Germinal center (tissue), 1 donor: ENCODE measurements around the gene PTPRR.
"Not testable (repeated sequence)": the region's sequence is repeated elsewhere in the genome, so short reads cannot be mapped to it uniquely, and the experiment has no call there.

ENCODE experiments used
- DNase-seq: peaks from one replicate; pipeline ENCODE4 v3.0.0; 2012; ENCODE audit warnings: mixed read lengths, low spot score

PTPRR gene

DNA sequence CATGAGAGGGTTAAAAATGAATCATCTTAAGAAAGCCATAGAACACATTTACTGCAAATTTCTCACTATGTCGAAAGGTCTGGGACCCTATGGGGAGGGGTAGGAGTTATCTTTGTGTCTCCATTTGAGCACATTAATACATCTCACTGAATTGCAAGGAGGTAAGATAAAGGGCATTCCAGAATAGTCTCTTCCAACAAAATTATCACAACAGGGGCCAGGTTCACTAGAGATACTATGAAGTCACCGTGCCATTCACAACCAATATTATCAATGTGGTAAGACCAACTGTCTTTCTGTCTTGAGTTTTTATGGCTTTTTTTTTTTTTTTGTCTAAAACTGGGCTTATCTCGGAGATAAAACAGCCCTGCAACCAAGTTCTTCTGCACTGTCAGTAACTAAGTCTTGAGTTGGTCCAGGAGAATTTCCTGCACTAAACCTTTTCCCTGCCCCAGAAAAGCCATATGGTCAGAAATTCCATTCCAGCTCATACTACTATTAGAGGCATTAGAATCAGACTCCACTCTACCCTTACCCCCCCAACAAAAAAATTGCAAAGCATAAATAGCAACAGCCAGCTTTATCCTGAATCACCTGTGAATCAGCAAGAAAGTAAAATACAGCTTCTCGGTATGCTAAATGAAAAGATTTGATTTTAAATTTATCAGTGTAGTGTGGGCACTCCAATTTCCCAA is 79.7 kb downstream of the PTPRR start:
- no peak for DNase-seq

DNA sequence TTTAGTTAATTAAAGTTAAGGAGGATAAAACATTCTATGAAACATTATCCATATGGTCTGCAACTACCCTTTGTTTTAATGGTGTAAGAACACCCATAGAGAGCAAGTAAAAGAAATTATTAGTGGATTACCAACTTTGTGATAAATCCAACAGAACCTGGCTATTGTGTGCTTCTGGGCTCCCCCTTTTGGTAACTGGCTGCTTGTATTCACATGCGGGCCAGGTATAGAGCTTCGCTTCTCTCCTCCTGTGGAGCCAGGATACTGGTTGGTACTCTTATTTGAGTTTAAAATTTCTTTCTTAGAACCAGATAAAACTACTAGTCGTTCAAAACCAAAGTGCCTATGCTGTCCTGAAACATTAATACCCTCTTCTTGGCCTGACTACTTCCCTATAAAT is 81.0 kb downstream of the PTPRR start:
- DNase-seq: no peak

DNA sequence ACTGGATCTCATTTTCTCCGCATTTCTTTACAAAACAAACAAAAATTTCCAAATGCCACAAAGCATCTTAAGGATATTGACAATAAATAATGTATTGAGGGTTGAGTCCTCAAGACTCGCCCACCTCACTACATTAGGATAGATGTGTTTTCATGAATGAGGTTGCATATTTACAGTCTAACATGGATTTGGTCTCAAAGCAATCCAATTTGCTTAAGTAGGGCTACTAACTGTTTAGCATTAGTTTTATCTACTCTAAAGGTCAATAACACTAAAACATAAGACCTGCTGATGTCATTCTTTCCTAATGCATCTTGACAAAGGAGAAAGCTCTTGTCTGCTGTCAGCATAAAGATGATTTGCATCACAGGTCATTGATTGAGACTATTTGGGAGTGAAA is 82.4 kb downstream of the PTPRR start:
- DNase-seq: no peak

DNA sequence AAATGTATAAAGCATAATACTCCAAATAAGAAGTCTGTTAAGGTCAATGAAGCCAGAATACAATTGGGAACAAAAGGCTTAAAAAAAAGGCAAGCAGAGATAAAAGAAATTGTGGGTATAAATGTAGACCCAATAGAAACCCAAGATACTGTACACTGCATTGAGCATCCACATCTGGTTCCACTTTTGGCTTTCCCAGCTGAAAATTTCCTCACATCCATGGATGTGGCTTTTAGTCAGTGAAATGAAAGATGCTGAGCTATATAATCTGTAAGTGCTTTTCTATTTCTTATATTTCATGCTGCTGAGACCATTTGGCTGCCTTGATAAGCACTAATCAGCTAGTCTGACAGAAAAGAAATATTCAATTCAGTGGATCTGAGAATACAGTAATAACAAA is 83.5 kb downstream of the PTPRR start:
- no peak for DNase-seq

DNA sequence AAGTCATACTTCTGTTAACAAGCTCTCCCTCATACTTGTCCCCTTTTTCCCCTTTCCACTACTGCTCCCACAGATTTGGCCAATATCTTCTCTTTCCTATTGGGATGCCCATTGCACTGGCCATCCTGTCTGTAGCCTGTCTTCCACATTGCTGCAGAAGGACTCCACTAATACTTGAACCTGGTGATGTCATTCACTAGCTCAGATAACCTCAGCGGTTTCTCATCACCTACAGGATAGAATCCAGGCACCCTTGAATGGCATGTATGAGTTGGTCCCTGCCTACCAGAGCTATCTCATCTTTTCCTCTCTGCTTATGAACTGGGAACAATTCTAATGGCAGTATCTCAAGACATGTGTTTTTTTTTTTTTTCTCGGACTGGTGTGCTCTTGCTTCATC is 84.6 kb downstream of the PTPRR start:
- no peak for DNase-seq

DNA sequence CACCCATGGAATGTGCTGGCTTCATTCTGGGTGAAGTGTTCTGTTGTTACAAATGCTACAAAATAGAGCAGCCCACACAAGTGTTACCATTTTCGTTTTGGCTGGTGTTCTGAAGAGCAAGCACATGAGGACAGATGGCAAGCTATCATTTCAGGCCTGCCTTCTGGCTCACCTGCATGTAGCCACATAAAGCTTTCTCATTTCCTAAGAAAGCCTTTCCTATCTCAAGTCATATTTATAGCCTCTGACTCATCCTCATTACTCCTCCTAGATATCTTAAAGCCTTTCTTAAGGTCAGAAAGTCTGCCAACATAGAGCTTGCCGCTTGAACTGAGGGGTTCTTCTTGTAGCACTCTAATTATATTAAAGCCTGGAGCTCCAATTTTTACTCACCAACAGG is 89.0 kb downstream of the PTPRR start:
- DNase-seq: no peak

DNA sequence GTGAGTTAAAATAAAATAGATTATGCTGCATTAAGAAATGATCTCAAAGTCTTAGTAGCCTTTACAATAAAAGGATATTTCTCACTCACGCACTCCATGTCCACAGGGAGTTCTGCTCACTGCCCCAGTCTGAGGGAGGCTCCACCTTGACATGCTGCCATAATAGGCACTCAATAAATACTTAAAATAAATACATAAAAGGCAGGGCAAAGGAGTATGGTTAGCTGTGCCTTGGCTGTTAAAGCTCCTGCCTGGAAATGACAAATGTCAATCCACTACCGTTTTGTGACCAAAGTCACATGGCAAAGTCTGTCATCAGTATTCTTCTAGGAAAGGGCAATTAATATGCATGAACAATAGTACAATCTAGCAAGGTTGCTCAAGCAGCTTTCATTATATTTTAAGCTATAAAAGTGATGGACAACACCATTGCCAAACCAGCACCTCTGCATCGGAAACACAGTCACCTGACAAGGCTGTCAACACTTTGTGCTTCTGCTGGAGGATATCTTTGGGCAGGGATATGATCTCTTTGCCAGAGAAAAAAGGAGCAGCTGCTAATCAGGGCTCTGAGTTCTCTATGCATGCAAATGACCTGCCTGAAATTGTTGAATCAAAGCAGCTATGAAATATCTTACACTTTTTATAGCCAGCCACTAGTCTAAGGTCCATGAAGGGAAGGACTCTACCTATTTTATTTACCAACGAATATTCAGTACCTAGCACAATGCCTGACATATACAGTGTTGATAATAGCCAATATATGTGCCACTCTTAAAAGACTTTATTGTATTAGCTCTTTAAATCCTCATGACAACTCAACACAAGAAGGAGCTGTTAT is 90.1 kb downstream of the PTPRR start:
- no peak for DNase-seq

DNA sequence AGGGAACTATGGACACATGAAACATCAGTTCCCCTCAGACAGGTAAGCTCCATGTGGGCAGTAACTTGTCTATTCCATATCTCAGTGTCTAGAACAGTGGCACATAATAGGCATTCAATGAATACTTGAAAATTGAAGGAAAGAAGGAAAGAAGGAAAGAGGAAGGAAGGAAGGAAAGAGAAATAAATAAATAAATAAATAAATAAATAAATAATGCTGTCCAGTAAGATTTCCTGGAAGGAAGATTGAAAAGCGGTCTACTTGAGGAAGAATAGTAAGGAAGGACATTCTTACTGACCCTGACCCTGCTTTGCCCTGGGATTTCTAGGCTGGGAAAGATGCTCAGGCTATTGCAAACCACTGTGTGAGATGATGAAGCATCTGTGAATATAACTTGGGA is 91.5 kb downstream of the PTPRR start:
- DNase-seq: no peak

DNA sequence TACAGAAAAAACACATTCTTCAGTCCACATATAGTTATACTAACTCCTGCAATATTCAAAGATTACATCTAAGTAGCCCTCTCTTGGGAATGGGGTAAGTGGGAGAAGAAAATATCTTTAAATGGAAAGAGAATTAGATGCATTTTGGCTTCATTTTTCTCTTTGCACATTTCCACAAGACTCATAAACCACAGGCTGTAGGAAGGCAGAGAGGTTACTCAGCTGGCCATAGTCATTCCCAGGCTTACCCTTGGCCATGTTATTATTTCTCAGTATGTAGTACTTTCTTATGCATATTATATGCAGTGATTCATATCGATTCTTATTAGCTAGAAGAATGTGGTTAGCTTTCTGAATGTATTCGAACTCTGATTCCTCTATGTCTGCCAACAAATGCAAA is 92.2 kb downstream of the PTPRR start:
- no peak for DNase-seq

DNA sequence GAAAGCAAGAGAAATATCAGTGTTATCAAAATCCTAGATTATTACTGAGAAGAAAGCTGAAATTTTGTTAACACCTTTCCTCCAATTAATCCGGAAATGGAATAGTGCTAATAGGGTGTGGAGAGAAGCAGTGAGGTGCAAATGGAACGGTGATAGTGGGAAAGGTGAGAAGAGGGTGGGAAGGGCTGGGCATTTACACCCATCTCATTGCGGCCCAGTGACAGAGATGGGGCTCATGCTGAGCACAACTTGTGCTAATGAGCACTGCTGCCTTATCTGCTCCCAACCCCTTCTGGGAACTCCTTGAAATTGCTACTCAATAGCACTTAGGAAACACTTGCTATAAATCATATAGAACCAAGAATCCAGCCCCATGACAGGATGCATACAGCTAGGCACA is 94.4 kb downstream of the PTPRR start:
- DNase-seq: no peak

DNA sequence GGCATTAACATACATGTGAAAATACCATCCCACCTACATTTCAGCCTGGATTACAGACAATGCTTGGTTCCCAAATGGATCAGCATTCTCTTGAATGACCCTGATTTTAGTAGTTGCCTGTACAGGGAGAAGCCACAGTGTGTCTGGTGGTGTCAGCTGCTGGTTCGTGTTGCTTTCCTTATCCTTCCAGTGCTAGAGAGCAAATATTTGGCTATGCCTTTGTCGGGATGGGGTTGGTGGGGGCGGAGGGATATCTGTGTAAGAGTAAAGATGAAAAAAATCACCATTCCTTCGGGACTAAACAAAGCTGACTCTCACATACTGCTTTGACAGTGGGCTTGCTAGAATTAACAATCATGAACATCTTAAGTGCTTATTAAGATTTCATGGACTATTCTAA is 96.0 kb downstream of the PTPRR start:
- DNase-seq: no peak

DNA sequence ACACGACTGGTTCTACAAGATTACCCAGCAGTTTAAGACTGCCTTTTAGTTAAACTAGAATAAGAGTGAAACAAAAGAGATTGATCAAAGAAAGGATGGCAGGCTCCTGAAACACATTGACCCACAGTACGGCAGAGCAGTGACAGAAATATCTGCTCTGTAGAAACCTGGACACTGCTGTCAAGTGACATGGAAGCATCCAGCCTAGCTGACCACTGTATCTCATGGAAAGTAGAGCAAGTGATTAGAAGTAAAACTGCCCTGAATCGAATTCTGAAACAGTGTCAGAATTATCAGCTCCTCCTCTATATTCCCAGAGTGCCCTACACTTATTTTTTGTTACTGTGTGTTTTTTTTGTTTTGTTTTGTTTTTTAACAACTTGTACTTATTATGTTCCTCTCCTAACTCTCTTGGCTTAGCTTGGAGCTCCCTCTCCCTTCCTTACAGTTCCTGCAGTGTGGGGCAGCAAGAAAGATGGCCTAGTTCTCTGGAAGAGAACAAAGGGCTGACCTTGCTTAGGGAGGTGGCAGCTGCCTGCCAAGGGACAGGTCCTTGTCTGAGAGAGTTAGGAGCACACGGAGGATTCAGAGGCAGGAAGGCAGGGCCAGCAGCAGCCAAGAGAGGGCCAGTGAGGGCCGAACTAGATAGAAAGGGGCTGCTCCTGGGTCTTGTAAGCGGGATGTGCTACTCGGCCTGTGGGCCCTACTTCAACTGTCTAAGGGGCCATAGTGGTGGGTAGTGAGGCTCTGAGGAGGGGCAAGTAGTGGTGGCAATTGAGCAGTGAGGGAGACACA is 97.2 kb downstream of the PTPRR start:
- no peak for DNase-seq

DNA sequence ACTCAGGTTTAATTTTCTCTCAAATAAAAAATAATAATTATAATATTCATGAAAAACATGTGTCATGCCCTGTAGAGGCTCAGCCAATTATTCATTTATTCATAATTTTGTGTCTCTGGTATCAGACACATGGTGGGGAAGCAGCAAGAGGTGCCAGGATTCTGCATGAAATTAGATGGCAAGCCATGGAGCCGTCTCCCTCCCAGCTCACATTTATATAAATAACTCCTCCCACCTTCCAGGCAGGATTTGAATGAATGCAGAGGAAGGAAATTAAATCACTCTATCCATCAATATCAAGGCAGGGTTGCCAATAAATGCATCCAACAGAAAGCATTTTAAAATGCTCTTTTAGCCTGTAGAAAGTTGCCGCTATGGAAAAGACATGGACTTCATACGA is 98.1 kb downstream of the PTPRR start:
- no peak for DNase-seq

DNA sequence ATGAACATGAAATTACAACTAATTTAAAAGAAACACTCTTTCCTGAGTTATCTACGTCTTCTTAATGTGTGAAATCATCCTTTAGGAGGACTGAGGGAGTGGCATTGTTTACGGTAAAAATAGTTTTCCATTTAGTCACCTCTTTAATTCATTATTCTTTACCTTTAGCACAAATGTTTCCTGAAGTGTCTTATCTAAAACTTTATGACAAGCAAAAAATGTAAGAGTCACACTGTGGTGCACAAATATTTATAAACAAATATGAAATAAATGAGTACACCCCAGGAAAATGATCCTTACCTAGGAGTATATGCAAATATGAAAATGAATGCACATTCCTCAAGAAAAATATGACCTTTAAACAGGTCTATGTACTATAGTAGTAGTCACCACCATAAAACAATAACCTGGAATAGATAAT is 104.6 kb downstream of the PTPRR start:
- DNase-seq: no peak

DNA sequence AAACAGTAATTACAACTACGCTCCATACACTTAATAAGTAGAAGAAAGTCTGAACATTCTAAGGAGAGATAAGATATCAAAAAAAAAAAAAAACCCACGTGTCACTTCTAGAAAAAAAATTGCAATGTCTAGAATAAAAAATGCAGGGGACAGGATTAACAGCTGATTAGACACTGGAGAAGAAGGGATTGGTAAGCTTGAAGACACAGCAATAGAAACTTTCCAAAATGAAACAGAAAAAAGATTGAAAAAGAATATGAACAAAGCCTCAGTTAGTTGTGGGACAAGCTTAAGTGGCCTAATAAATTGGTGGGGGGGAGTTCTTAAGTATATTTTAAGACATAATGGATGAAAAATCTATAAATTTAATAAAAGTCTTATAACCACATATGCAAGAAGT is 105.5 kb downstream of the PTPRR start:
- no peak for DNase-seq

DNA sequence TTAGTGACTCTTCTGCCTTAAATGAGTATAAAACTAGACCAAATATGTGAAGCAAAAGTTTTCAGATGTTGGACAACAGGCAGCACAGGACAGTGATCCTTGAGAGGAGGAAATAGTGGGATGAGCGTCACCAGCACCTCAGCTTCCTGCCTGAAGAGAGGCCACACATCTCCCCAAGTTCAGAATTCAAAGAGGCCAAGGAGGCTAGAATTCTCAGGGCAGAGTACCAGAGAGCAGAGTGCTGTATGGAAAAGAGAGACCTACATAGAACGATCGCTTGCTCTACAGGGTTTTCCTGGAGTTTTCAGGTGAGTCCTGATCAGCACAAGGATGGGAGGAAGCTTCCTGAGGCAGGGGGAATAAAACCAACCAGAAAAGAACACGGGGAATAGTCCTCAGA is 107.0 kb downstream of the PTPRR start:
- no peak for DNase-seq

DNA sequence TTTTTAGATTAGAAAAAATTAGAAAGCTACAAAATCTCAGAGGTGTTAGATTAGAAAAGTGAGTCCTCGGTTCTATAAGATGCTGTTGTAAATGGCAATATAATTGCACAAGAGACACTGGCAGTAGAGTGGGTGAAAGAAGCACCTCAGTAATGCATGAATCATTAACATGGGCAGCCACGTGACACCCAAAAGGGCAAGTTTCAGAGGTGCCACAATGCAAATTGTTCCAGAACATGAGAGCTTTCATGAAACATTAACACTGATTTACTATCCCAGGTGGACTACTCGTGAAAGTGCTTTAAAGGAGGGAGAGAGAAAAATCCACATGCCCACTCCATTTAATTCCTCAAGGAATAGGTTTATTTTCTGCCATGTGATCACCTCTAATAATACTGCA is 108.4 kb downstream of the PTPRR start:
- DNase-seq: no peak

DNA sequence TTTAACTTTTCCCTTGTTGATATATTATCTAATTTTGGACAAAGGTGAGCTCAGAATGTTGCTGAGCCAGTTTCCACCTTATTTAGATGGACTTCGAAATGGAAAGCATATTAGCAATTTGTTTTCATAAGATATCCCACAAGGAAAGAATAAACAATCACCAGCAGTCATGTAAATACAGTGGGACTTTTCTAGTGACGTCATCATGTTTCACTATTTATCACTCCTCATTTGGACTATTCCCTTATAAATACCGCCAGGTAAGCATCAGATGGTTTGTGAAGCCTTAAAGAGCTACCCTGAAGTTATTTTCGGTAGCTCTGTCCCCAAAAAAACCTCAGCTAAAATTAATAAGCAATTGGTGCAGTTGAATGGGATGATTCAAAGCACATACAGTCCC is 110.7 kb downstream of the PTPRR start:
- DNase-seq: no peak

DNA sequence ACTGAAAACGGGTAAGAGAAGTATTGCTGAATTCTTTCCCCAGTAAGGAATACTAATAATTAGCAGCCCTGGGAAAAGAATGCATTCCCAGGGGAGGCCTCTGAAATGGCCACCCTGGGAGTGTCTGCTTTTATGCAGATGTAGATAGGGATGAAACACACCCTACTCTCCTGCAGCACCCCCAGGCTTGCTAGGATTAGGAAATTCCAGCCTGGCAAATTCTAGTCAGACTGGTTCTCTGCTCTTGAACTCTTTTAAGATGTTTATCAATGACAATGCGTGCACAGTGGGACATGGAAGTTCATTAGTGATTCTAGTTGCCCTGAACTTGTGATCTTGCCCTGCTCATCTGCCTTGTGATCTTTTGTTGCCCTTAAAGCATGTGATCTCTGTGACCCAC is 112.5 kb downstream of the PTPRR start:
- not testable (repeated sequence) for DNase-seq

DNA sequence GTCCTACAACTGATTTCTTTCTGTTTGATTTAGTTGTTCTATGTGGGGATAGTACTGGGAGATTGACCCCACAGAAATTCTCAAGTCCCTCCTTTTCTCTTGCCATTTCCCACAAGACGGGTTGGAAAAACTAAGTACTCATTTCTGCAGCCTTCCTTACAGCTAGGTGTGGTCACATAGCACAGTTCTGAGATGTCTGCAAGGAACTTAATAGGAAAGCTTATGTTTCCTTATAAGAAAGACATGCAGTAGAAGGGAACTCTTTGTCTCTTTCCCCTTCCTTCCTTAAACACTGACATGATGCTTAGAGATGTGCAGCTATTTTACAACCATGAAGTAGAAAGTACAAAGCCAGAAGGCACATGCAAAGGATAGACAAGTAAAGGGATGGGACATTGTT is 113.7 kb downstream of the PTPRR start:
- DNase-seq: no peak

DNA sequence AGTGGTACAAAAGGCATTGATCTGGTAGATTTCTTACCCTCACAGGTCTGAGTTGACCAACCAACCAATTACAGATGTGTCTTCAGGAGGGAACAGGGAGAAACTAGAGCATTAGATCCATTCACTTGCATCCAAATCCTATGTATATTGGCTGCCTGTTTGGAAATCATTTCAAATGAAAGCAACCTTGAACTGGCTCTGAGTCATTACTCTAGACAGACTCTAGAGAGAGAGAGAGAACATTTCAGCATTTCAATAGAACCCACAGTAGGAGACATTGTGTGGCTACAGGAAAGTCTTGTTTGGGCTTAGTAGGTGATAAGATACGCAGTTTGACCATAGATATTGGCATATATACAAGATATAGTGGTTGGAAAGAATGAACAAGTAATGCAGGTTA is 114.5 kb downstream of the PTPRR start:
- DNase-seq: no peak

DNA sequence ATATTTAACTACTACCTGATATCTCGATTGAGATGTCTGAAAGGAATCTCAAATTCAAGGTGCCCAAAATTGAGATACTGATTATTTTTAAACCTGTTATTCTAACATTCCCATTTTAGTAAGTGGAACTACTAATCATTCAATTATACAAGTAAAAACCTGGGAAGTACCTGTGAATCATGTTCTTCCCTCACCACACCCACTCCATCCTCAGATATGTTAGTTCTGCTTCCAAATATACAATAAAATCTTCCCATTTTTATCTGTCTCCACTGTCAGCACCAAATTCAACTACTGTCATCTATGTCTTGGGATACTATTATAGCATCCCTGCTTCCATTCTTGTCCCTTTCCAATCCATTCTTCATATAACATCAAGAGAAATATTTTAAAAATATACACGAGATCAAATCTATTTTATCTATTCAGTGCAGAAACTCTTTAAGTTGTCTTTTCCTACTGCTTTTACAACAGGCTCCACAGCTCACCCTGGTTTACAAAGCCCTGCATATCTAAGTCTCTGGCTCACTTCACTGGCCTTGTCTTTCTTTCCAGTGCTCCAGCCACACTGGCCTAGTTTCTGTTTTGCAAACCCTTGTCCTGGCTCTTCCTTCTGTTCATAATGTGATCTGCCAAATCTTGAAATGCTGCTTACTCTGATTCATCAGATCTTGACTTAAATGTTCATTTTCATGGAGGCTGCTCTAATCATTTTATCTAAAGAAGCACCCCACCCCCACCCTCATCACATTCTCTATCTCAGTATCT is 122.3 kb downstream of the PTPRR start:
- no peak for DNase-seq
